HEK293 (cell line): ENCODE measurements around the gene SNX2.

Source experiments
- GLI2 ChIP-seq: fragments of 450-650 bp; formaldehyde crosslinking; IDR thresholded peaks from 2 replicates; pipeline ENCODE4; 2017; ENCODE audit warnings: missing biosample characterization, missing genetic modification characterization, low read depth, borderline replicate concordance
- KLF16 ChIP-seq: fragments of 450-650 bp; formaldehyde crosslinking; IDR thresholded peaks from 2 replicates; pipeline ENCODE4 v1.5.1; 2017; ENCODE audit warnings: missing biosample characterization, missing genetic modification characterization
- PRDM1 ChIP-seq: fragments of 450-650 bp; formaldehyde crosslinking; IDR thresholded peaks from 2 replicates; pipeline ENCODE4; 2016; ENCODE audit warnings: missing biosample characterization, missing genetic modification characterization
- SP2 ChIP-seq: fragments of 450-650 bp; formaldehyde crosslinking; IDR thresholded peaks from 2 replicates; pipeline ENCODE4 v1.5.1; 2016; ENCODE audit warnings: missing biosample characterization, missing genetic modification characterization
- TRIM28 ChIP-seq: IDR thresholded peaks from 2 replicates; pipeline ENCODE4 v1.6.1; 2011; ENCODE audit warnings: low read length, control low read depth, borderline replicate concordance
- YY1 ChIP-seq: fragments of 450-650 bp; formaldehyde crosslinking; IDR thresholded peaks from 2 replicates; pipeline ENCODE4 v1.5.1; 2018; ENCODE audit warnings: missing biosample characterization, missing genetic modification characterization
- ZNF112 ChIP-seq: fragments of 450-650 bp; formaldehyde crosslinking; IDR thresholded peaks from 2 replicates; pipeline ENCODE4 v1.5.0; 2017; ENCODE audit warnings: missing biosample characterization, missing genetic modification characterization
- ZNF138 ChIP-seq: fragments of 450-650 bp; formaldehyde crosslinking; IDR thresholded peaks from 2 replicates; pipeline ENCODE4 v1.5.1; 2016; ENCODE audit warnings: missing biosample characterization, missing genetic modification characterization, borderline replicate concordance
- ZNF24 ChIP-seq: fragments of 450-650 bp; formaldehyde crosslinking; IDR thresholded peaks from 2 replicates; pipeline ENCODE4 v1.5.1; 2016; ENCODE audit warnings: missing biosample characterization, missing genetic modification characterization
- TF ChIP-seq, protein P1 (sequence below): fragments of 450-650 bp; formaldehyde crosslinking; IDR thresholded peaks from 2 replicates; pipeline ENCODE4 v1.5.1; 2016; ENCODE audit warnings: missing biosample characterization, missing genetic modification characterization
- TF ChIP-seq, protein P2 (sequence below): fragments of 450-650 bp; formaldehyde crosslinking; IDR thresholded peaks from 2 replicates; pipeline ENCODE4 v1.5.1; 2016; ENCODE audit warnings: missing biosample characterization, missing genetic modification characterization
- TF ChIP-seq, protein P3 (sequence below): fragments of 450-650 bp; formaldehyde crosslinking; IDR thresholded peaks from 2 replicates; pipeline ENCODE4 v1.5.1; 2016; ENCODE audit warnings: missing biosample characterization, missing genetic modification characterization, low read depth
- TF ChIP-seq, protein P4 (sequence below): fragments of 450-650 bp; formaldehyde crosslinking; IDR thresholded peaks from 2 replicates; pipeline ENCODE4 v1.5.1; 2017; ENCODE audit warnings: missing biosample characterization, missing genetic modification characterization

DNA sequence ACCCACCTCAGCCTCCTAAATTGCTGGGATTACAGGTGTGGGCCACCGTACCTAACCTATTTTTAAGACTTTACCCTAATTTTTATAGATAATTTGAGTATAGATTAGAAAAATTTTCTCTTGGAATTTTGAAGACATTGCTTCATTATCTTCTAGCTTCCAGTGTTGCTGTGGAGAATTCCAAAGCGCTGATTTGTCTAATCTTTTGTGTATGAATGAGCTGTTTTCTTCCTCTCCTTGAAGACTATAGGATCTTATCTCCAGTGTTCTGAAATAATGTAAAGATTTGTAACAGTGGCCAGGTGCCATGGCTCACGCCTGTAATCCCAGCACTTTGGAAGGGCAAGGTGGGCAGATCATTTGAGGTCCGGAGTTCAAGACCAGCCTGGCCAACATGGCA lies 64.9 kb downstream of the SNX2 start:
- TF ChIP-seq, protein P1, sequence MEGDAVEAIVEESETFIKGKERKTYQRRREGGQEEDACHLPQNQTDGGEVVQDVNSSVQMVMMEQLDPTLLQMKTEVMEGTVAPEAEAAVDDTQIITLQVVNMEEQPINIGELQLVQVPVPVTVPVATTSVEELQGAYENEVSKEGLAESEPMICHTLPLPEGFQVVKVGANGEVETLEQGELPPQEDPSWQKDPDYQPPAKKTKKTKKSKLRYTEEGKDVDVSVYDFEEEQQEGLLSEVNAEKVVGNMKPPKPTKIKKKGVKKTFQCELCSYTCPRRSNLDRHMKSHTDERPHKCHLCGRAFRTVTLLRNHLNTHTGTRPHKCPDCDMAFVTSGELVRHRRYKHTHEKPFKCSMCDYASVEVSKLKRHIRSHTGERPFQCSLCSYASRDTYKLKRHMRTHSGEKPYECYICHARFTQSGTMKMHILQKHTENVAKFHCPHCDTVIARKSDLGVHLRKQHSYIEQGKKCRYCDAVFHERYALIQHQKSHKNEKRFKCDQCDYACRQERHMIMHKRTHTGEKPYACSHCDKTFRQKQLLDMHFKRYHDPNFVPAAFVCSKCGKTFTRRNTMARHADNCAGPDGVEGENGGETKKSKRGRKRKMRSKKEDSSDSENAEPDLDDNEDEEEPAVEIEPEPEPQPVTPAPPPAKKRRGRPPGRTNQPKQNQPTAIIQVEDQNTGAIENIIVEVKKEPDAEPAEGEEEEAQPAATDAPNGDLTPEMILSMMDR, result no peak
- TF ChIP-seq, protein P2, sequence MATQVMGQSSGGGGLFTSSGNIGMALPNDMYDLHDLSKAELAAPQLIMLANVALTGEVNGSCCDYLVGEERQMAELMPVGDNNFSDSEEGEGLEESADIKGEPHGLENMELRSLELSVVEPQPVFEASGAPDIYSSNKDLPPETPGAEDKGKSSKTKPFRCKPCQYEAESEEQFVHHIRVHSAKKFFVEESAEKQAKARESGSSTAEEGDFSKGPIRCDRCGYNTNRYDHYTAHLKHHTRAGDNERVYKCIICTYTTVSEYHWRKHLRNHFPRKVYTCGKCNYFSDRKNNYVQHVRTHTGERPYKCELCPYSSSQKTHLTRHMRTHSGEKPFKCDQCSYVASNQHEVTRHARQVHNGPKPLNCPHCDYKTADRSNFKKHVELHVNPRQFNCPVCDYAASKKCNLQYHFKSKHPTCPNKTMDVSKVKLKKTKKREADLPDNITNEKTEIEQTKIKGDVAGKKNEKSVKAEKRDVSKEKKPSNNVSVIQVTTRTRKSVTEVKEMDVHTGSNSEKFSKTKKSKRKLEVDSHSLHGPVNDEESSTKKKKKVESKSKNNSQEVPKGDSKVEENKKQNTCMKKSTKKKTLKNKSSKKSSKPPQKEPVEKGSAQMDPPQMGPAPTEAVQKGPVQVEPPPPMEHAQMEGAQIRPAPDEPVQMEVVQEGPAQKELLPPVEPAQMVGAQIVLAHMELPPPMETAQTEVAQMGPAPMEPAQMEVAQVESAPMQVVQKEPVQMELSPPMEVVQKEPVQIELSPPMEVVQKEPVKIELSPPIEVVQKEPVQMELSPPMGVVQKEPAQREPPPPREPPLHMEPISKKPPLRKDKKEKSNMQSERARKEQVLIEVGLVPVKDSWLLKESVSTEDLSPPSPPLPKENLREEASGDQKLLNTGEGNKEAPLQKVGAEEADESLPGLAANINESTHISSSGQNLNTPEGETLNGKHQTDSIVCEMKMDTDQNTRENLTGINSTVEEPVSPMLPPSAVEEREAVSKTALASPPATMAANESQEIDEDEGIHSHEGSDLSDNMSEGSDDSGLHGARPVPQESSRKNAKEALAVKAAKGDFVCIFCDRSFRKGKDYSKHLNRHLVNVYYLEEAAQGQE, result no peak
- TF ChIP-seq ZNF112 (tag by site-specific recombination), result no peak
- TF ChIP-seq, protein P3, sequence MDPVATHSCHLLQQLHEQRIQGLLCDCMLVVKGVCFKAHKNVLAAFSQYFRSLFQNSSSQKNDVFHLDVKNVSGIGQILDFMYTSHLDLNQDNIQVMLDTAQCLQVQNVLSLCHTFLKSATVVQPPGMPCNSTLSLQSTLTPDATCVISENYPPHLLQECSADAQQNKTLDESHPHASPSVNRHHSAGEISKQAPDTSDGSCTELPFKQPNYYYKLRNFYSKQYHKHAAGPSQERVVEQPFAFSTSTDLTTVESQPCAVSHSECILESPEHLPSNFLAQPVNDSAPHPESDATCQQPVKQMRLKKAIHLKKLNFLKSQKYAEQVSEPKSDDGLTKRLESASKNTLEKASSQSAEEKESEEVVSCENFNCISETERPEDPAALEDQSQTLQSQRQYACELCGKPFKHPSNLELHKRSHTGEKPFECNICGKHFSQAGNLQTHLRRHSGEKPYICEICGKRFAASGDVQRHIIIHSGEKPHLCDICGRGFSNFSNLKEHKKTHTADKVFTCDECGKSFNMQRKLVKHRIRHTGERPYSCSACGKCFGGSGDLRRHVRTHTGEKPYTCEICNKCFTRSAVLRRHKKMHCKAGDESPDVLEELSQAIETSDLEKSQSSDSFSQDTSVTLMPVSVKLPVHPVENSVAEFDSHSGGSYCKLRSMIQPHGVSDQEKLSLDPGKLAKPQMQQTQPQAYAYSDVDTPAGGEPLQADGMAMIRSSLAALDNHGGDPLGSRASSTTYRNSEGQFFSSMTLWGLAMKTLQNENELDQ, result no peak
- no peak for TF ChIP-seq TRIM28
- TF ChIP-seq YY1 (tag by site-specific recombination), result no peak
- TF ChIP-seq KLF16 (tag by site-specific recombination), result no peak
- no peak for TF ChIP-seq ZNF138 (tag by site-specific recombination)
- TF ChIP-seq GLI2 (tag by site-specific recombination), result no peak
- no peak for TF ChIP-seq SP2
- no peak for TF ChIP-seq PRDM1 (tag by site-specific recombination)
- TF ChIP-seq, protein P4, sequence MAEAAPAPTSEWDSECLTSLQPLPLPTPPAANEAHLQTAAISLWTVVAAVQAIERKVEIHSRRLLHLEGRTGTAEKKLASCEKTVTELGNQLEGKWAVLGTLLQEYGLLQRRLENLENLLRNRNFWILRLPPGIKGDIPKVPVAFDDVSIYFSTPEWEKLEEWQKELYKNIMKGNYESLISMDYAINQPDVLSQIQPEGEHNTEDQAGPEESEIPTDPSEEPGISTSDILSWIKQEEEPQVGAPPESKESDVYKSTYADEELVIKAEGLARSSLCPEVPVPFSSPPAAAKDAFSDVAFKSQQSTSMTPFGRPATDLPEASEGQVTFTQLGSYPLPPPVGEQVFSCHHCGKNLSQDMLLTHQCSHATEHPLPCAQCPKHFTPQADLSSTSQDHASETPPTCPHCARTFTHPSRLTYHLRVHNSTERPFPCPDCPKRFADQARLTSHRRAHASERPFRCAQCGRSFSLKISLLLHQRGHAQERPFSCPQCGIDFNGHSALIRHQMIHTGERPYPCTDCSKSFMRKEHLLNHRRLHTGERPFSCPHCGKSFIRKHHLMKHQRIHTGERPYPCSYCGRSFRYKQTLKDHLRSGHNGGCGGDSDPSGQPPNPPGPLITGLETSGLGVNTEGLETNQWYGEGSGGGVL (tag by site-specific recombination), result no peak
- no peak for TF ChIP-seq ZNF24 (tag by site-specific recombination)
